GM18951 (cell line): Measurements from ENCODE around the gene HDAC6.

Experiments
- POLR2A ChIP-seq: IDR thresholded peaks from 4 replicates; pipeline ENCODE4 v1.6.1; 2011; ENCODE audit warnings: mild to moderate bottlenecking; ENCODE audit not compliant: insufficient read length, insufficient read depth; ENCODE audit errors: extremely low read depth
- in situ Hi-C: fragments of 300-500 bp; cut with MboI; formaldehyde crosslinking; loops from one replicate; pipeline ENCODE4 v1.12.0; 2022; ENCODE audit warnings: low sequenced_read_pairs, mixed read lengths, inconsistent platforms; ENCODE audit not compliant: unreplicated experiment

Gene HDAC6

GRCh38 chrX:48784726-48785125 is 17.1 kb upstream of the HDAC6 start:
- in situ Hi-C loops, result no loop called here
- no peak for TF ChIP-seq POLR2A

- TF ChIP-seq POLR2A, result no peak
- in situ Hi-C loops, result no loop called here
Observed at GRCh38 chrX:48785186-48785539, 16.7 kb upstream of the HDAC6 start.

GRCh38 chrX:48785540-48786214 is 16.2 kb upstream of the HDAC6 start:
- TF ChIP-seq POLR2A, result no peak
- in situ Hi-C loops, result no loop called here

- TF ChIP-seq POLR2A, result no peak
- in situ Hi-C loops, result no loop called here
Observed at GRCh38 chrX:48786341-48786800, 15.5 kb upstream of the HDAC6 start, which contains the start of gene GATA1. Gene GATA1 (plus strand): TSS chrX:48786590. CDS start chrX:48791110, 4,520 bp downstream.

GRCh38 chrX:48786825-48787504 is 14.9 kb upstream of the HDAC6 start:
- in situ Hi-C loops, result no loop called here
- TF ChIP-seq POLR2A, result no peak

- in situ Hi-C loops, result no loop called here
- TF ChIP-seq POLR2A, result no peak
Observed at GRCh38 chrX:48787505-48788443, 14.1 kb upstream of the HDAC6 start.

GRCh38 chrX:48789366-48790220 is 12.3 kb upstream of the HDAC6 start:
- TF ChIP-seq POLR2A, result no peak
- in situ Hi-C loops, result no loop called here

- in situ Hi-C loops, result no loop called here
- no peak for TF ChIP-seq POLR2A
Observed at GRCh38 chrX:48790477-48790876, 11.4 kb upstream of the HDAC6 start.

- no peak for TF ChIP-seq POLR2A
- in situ Hi-C loops, result no loop called here
Observed at GRCh38 chrX:48791063-48791820, 10.6 kb upstream of the HDAC6 start.

- in situ Hi-C loops, result no loop called here
- no peak for TF ChIP-seq POLR2A
Observed at GRCh38 chrX:48792219-48792618, 9.6 kb upstream of the HDAC6 start.

GRCh38 chrX:48793935-48794334 is 7.9 kb upstream of the HDAC6 start:
- in situ Hi-C loops, result no loop called here
- TF ChIP-seq POLR2A, result no peak

GRCh38 chrX:48794340-48794910 is 7.4 kb upstream of the HDAC6 start:
- TF ChIP-seq POLR2A, result no peak
- in situ Hi-C loops, result no loop called here
